GM19468 (cell line): ENCODE results near the gene ACSM5.

Experiments
- ATAC-seq: cut with Tn5 transposase; IDR thresholded peaks from one replicate; pipeline ENCODE4 v1.9.1; 2021; ENCODE audit warnings: mild to moderate bottlenecking, moderate library complexity, moderate number of reproducible peaks; ENCODE audit not compliant: unreplicated experiment; ENCODE audit errors: extremely low read depth

Gene ACSM5

DNA sequence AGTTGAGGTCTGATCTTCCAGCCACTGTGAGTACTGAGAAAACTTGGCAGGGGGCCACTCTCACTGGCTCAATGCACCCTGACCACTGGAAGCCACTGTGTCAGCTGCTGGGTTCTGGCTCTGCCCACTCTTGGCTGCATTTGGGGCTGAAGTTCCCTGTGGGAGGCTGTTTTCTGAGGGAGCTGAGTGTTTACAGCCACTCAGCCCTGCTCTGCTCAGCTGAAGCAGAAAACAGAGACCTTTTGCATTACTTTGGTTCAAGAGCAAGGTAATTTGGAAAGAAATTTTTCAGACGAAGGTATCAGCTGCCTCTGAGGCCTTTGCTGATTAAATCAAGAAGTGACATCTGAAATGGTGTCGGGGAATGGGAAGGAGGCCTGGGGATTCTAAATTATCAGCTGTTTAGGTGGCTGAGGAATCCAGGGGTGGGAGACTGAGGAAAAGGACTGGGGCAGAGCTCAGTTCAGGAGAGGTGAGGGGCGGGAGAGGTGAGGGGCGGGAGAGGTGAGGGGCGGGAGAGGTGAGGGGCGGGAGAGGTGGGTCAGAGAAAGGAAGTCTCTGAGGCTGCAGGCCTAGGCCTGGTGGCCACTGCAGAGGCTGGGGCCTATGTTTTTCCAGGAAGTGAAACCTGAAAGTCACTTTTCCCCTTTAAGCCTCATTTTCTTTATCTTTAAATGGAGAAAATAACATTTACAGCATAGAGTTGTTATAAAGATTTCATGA, at the start of gene ACSM5:
Gene ACSM5 (plus strand): TSS at position 137 of the 723 bp plus-strand sequence. CDS start 1,951 bp downstream, outside the sequence.
- ATAC-seq = no peak

GRCh38 chr16:20359997-20360396, 49.3 kb upstream of the ACSM5 start:
- ATAC-seq = no peak

GRCh38 chr16:20363191-20363590, 46.1 kb upstream of the ACSM5 start:
- no peak for ATAC-seq

DNA sequence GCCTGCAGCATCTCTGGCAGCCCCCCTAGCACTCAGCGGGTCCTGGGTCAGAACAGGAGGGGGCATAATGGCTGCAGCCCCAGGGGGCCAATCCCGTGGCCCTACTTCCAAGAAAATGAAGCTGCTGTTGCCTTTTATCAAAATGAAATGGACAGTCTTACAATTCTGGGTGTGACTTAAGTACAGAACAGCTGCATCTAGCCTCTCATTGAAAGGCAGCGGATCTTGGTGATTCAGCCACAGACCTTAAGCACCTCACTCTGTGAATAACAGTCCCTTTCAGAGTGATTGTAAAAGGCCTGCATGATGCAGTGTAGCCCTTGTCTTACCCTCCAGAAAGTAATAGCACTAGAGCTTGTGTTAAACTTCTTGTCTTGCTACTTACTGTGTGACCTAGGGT, 45.3 kb upstream of the ACSM5 start:
- ATAC-seq = no peak

- ATAC-seq = no peak
These were observed 39.8 kb upstream of the ACSM5 start for GRCh38 chr16:20369452-20370054.

DNA sequence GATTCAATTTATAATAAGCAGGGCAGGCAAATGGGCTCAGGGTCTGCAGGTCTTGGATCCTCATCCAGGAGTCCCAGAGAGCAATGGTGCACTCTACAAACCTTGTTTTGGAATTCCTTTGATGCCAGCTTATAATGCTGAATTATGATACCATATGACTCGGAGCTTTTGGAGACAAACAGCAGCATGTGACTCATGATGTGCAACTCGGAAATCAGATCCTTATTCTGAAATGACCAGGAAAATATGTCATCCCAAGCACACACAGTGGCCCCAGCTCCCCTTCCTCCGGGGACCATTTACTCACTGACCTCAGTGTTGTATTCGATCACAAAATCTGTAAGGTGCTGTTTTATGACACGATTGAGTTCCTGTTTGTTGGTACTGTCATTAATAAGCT, 36.6 kb upstream of the ACSM5 start:
- no peak for ATAC-seq

- no peak for ATAC-seq
These were observed 32.2 kb upstream of the ACSM5 start for GRCh38 chr16:20377181-20377580.

- ATAC-seq = no peak
These were observed 28.6 kb upstream of the ACSM5 start for GRCh38 chr16:20380782-20381181.

DNA sequence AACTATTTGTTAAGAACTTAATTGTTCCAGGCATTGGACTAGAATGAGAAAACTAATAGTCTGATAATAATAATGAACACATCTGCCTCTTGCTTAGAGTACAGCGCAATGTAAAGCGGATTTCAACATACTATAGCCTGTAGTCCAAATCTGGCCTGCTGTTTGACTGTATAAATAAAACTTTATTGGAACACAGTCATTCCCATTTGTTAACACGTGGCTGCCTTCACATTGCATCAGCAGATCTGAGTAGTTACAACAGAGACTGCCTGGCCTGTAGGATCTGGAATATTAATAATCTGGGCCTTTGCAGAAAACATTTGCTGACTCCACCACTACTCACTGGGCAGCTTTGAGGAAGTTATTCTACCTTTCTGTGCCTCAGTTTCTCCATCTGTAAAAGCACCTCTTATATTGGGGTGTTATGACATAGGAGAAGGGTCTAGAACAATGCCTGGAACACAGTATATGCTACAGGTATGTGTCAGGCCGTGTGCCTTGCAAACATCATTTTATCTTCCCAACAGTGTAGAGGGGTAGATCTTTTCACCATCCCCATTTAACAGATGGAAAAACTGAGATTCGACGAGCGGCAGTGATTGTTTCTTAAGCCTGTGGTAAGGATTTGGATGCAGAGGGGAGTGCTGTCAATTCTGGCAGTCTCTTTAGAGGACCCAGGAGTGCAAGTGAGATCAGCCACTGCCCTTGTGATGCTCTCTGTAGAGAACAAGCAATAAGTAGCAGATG, 27.0 kb upstream of the ACSM5 start:
- no peak for ATAC-seq

DNA sequence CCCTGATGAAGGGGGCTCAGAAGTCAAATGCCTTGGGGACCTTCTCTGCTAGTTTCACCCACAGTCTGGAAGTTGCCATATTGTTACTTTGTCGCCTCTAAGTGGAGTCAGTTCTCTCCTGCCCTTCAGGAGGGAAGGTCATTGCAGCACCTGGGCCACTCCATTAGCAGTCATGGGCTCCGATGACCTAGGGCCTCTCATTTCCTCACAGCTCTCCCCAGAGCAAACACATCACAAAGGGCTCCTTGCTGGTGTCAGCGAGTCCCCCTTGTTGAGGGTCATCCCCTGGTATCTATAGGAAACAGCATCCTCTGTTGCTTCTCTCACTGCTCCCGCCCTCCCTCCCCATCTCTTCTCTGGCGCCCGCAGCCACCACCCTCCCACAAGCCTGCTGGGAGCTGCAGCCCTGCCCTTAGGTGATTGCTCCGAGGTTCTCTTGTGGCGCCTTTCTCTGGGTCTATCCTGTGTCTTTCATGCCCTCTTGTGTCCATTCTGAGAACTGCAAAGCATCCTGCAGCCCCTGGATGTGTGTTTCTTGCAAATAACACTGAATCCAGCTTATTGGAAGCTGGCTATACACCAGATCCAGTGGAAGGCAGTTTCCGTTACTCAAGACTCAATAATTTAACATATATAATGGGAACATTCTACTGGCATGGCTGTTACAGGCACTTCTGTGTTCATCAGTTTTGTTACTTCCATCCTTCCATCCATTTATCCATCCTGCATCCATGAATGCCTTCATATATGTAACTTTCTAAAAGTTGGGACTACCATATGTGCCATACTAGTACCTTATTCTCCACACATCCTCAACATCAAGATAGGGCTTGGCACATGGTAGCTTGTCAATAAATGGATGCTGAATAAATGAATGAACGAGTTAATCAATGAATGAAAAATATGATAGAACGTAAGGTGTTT, 26.0 kb upstream of the ACSM5 start:
- ATAC-seq = no peak

- no peak for ATAC-seq
These were observed 23.2 kb upstream of the ACSM5 start for GRCh38 chr16:20385844-20386832.

GRCh38 chr16:20387978-20388377, 21.4 kb upstream of the ACSM5 start:
- ATAC-seq = no peak

DNA sequence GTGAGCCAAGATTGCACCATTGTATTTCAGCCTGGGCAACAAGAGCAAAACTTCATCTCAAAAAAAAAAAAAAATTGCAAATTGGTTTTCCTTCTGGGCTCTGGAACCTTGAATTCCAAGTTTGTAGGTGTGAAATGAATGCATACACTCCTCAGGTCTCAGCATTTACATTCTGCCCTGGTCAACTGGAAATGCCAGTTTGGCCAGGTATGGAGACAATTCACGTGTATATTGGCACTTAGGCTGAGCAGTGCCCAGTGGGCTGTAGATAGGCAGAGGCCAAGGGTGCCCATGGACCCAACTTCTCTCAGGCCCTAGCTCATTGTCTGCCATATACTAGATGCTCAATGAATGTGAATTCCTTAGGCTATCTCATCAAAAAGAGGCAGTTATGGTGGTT, 20.5 kb upstream of the ACSM5 start:
- no peak for ATAC-seq

DNA sequence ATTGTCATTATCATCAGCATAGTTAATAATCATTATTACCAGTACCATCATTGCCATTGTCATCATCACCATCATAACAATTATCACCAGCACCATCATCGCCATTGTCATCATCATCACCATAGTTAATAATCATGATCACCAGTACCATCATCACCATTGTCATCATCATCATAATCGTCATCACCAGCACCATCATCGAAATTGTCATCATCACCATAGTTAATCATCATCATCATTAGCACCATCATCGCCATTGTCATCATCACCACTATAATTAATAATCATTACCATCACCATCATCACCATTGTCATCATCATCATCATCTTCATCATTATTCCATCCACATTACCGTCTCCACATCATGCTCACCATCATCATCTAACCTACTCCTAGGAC, 18.3 kb upstream of the ACSM5 start:
- ATAC-seq = no peak

- no peak for ATAC-seq
These were observed 15.3 kb upstream of the ACSM5 start for GRCh38 chr16:20393801-20394577.

DNA sequence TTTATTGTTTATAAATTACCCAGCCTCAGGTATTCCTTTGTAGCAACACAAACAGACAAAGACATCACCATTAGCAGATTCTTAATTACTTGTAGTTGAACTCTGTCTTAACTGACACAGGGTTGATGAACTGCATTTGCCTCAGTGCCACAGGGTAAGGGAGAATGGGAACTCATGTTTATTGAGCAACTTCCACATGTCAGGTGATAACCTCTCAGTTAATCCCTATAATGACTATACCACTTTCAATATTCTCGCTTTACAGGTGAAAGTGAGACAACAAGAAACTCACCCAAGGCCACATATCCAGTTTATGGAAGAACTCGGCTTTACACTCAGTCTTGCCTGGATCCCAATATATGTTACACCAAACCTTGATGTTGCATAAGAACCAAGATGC, 13.4 kb upstream of the ACSM5 start:
- no peak for ATAC-seq

GRCh38 chr16:20396846-20397467, 12.4 kb upstream of the ACSM5 start:
- no peak for ATAC-seq

DNA sequence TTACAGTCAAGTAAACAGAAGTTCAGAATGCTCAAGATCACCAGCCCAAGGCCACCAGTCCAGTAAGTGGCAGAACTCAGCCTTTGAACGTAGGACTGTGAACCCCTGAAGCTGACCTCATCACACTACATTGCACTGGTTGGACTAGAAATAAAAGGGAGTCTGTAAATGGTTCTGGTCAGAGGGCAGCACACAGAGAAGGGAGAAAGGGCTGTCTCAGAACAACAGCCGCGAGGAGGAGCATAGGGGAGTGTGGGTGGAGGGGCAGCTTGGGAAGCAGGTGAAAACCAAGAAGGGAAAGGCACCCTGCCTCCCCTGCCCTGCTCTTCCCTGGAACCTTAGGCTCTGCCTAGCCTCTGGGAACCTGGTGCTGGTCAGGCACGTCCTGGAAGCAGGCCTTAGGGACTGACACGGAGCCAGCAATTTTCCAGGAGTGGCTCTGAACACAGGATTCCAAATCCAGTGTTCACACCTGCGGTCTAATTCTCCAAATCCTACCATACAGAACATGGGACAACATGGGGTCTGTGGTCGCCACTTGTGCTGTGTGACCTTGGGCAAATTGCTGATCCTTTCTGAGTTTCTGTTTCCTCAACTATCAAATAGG, 11.8 kb upstream of the ACSM5 start:
- ATAC-seq = no peak
